ENCODE data around the gene TBX21.

Gene TBX21

GRCh38 chr17:47727704-47728036 is 5.4 kb upstream of the TBX21 start:
- no peak overlapping the region for H3K4me3 ChIP-seq (ENCODE audit: low read depth, low read length)
- no peak for DNase-seq (ENCODE audit: low read depth)
- no peak for TF ChIP-seq CTCF (IDR thresholded peaks at IDR 0.05; ENCODE audit: low read depth, low read length, missing control alignments)

GRCh38 chr17:47728214-47728877 is 4.7 kb upstream of the TBX21 start:
- no peak overlapping the region for H3K4me3 ChIP-seq (ENCODE audit: low read depth, low read length)
- DNase-seq (ENCODE audit: low read depth), result no peak
- no peak for TF ChIP-seq CTCF (IDR thresholded peaks at IDR 0.05; ENCODE audit: low read depth, low read length, missing control alignments)

GRCh38 chr17:47729476-47729875 is 3.6 kb upstream of the TBX21 start:
- no peak overlapping the region for H3K4me3 ChIP-seq (ENCODE audit: low read depth, low read length)
- DNase-seq (ENCODE audit: low read depth), result no peak
- TF ChIP-seq CTCF (IDR thresholded peaks at IDR 0.05; ENCODE audit: low read depth, low read length, missing control alignments), result no peak

- no peak for DNase-seq (ENCODE audit: low read depth)
- TF ChIP-seq CTCF (IDR thresholded peaks at IDR 0.05; ENCODE audit: low read depth, low read length, missing control alignments), result no peak
- no peak overlapping the region for H3K4me3 ChIP-seq (ENCODE audit: low read depth, low read length)
Observed at GRCh38 chr17:47730681-47731080, 2.4 kb upstream of the TBX21 start.

- no peak for TF ChIP-seq CTCF (IDR thresholded peaks at IDR 0.05; ENCODE audit: low read depth, low read length, missing control alignments)
- no peak for DNase-seq (ENCODE audit: low read depth)
Observed at GRCh38 chr17:47731396-47731795, 1.6 kb upstream of the TBX21 start.

GRCh38 chr17:47732399-47733046 is 513 bp upstream of the TBX21 start:
- no peak overlapping the region; the same call in 1 of the 2 replicates for H3K4me3 ChIP-seq (ENCODE audit: low read depth, low read length)
- no peak for DNase-seq (ENCODE audit: low read depth)
- TF ChIP-seq CTCF (IDR thresholded peaks at IDR 0.05; ENCODE audit: low read depth, low read length, missing control alignments), result no peak

More at GRCh38 chr17:47731396-47731795, 1.6 kb upstream of the TBX21 start:
- no peak overlapping the region for H3K4me3 ChIP-seq (ENCODE audit: low read depth, low read length)

Measured in GM12864 (cell line).